ENCODE data around the gene ZBTB39. TPM values are rescaled to one million over a fixed set of nuclear protein-coding genes. Genes with fewer than 3 reads are reported as not detected.

The ZBTB39 gene
- total RNA-seq, 1 experiment from 2014 or later: 31.2 TPM

GRCh38 chr12:57049119-57049446 lies 42.7 kb upstream of the ZBTB39 start:
- no peaks in the 10 kb centered on the region for H4K20me1 ChIP-seq (ENCODE audit: control insufficient read depth, insufficient read depth, insufficient read length)
- no peak for TF ChIP-seq CTCF (conservative IDR thresholded peaks at IDR 0.05)
- WGBS (ENCODE audit: extremely low coverage, insufficient read length, low lambda C conversion rate): no CpG with 5 or more reads among the region's 4 CpGs

More at GRCh38 chr12:57049119-57049446, 42.7 kb upstream of the ZBTB39 start:
- no peaks in the 10 kb centered on the region for H3K23me2 ChIP-seq (ENCODE audit: insufficient read length, low read depth, low read length, poor library complexity, severe bottlenecking)
- no peak overlapping the region for H4K8ac ChIP-seq (replicated peaks; ENCODE audit: insufficient read length, low read depth, low read length)
- Mint-ChIP-seq H3K4me1 (peaks cover 3 to 13% of the 10 kb centered on the region in 2 experiments), H3K36me3 (ENCODE audit: insufficient read depth in 1 of 3, low read depth in 3 of 3) (peaks cover 2 to 7% (median 4%) of the 10 kb centered on the region in 3 experiments; a peak in 5 of 7 replicates), H3K4me3 (no peak overlapping the region), H3K27me3 (ENCODE audit: low read depth) (peaks cover 2% of the 10 kb centered on the region), H3K27ac (no peak overlapping the region), H3K9me3 (no peaks in the 10 kb centered on the region)
- no peak overlapping the region for H2BK5ac ChIP-seq (ENCODE audit: insufficient read length, low read length)
- no peak overlapping the region for H2BK12ac ChIP-seq (ENCODE audit: insufficient read length, low read depth, low read length)
- no peak overlapping the region for H2AK5ac ChIP-seq (ENCODE audit: insufficient read length, low read length)
- no peak overlapping the region for H2AFZ ChIP-seq (ENCODE audit: low read length)
- no peak overlapping the region for H2BK15ac ChIP-seq (ENCODE audit: low read depth, low read length)
- H3K27me3 ChIP-seq (ENCODE audit: insufficient read depth, low read length): no peaks in the 10 kb centered on the region
- H3K18ac ChIP-seq (ENCODE audit: insufficient read length, low read depth, low read length): no peak overlapping the region
- no peak overlapping the region for H3K23ac ChIP-seq (ENCODE audit: insufficient read length, low read depth, low read length)
- H3K27ac ChIP-seq (ENCODE audit: insufficient read length, low read depth, low read length): no peak overlapping the region
- DNase-seq: no peak
- H3T11ph ChIP-seq (ENCODE audit: low read length): no peak overlapping the region
- H3K4me2 ChIP-seq (ENCODE audit: insufficient read depth, insufficient read length, low read length): no peak overlapping the region
- H3K56ac ChIP-seq (ENCODE audit: insufficient read length, low read depth, low read length): no peak overlapping the region
- no peaks in the 10 kb centered on the region for H3K4me1 ChIP-seq (ENCODE audit: insufficient read depth, low read length)
- H4K91ac ChIP-seq (ENCODE audit: insufficient read length, low read depth, low read length): no peak overlapping the region
- H3K9ac ChIP-seq (ENCODE audit: extremely low read depth, insufficient read length, low read length): no peak overlapping the region
- no peaks in the 10 kb centered on the region for H3K79me1 ChIP-seq (ENCODE audit: insufficient read depth, low read depth, low read length, poor library complexity, severe bottlenecking)
- H3K4ac ChIP-seq (ENCODE audit: low read depth, low read length): no peak overlapping the region
- H3K14ac ChIP-seq (ENCODE audit: insufficient read depth, low read length): no peak overlapping the region
- H2BK120ac ChIP-seq (ENCODE audit: low read depth, low read length, poor library complexity, severe bottlenecking): no peak overlapping the region
- H3K79me2 ChIP-seq (ENCODE audit: insufficient read depth, low read length): no peaks in the 10 kb centered on the region
- H4K5ac ChIP-seq (ENCODE audit: insufficient read length, low read depth, low read length): no peak overlapping the region
- no peaks in the 10 kb centered on the region for H3K9me3 ChIP-seq (ENCODE audit: control insufficient read depth, low read depth, low read length)
- H2BK20ac ChIP-seq (ENCODE audit: low read depth, low read length, poor library complexity, severe bottlenecking): no peak overlapping the region
